HepG2 (cell line): Measurements from ENCODE around the gene NDEL1. TPM values are rescaled to one million over a fixed set of nuclear protein-coding genes. Genes with fewer than 3 reads are reported as not detected.

Experiments
- NFAT5 ChIP-seq: sonication (generic); formaldehyde crosslinking; IDR thresholded peaks from 2 replicates; pipeline ENCODE4 v1.4.0; 2020; ENCODE audit warnings: missing genetic modification reagents
- polyA plus RNA-seq, 8 experiments: library from polyadenylated mRNA; depleted of rRNA in 3 of 8; stranded (reverse) in 7 of 8; unstranded in 1 of 8; fragments of >200 nt; fragmentation: Illumina TruSeq in 4 of 8; extraction: Trizol in 4 of 8; gene quantifications; 2 replicates each; pipeline versions ENCODE4 v1.2.1 to v1.2.3, GENCODE V29; 2011 to 2016; ENCODE audit warnings: low read depth in 4 of 8, missing spikeins in 1 of 8, mixed read lengths in 1 of 8; ENCODE audit not compliant: insufficient read depth in 1 of 8
- total RNA-seq, 5 experiments: library from RNA; depleted of rRNA; stranded (reverse); fragments of >200 nt; fragmentation: Illumina TruSeq; extraction: Trizol; gene quantifications; 2 replicates each; pipeline ENCODE4 v1.2.3, GENCODE V29; 2016; ENCODE audit warnings: low read depth in 1 of 5
- TF ChIP-seq, protein P1 (sequence below): sonication (generic); formaldehyde crosslinking; IDR thresholded peaks from 2 replicates; pipeline ENCODE4 v1.4.0; 2020; ENCODE audit warnings: mild to moderate bottlenecking, missing genetic modification reagents, borderline replicate concordance
- TF ChIP-seq, protein P2 (sequence below): sonication (generic); formaldehyde crosslinking; IDR thresholded peaks from 2 replicates; pipeline ENCODE4 v1.5.0; 2020; ENCODE audit warnings: missing genetic modification reagents
- TF ChIP-seq, protein P3 (sequence below): sonication (generic); formaldehyde crosslinking; IDR thresholded peaks from 2 replicates; pipeline ENCODE4 v1.4.0; 2020; ENCODE audit warnings: missing genetic modification reagents, borderline replicate concordance

Gene NDEL1
- total and polyA plus RNA-seq, 2 of the 13 experiments (the other 11 are each of a cell fraction or from before 2014, with no cell fraction given), result 59.8 to 153 TPM

DNA sequence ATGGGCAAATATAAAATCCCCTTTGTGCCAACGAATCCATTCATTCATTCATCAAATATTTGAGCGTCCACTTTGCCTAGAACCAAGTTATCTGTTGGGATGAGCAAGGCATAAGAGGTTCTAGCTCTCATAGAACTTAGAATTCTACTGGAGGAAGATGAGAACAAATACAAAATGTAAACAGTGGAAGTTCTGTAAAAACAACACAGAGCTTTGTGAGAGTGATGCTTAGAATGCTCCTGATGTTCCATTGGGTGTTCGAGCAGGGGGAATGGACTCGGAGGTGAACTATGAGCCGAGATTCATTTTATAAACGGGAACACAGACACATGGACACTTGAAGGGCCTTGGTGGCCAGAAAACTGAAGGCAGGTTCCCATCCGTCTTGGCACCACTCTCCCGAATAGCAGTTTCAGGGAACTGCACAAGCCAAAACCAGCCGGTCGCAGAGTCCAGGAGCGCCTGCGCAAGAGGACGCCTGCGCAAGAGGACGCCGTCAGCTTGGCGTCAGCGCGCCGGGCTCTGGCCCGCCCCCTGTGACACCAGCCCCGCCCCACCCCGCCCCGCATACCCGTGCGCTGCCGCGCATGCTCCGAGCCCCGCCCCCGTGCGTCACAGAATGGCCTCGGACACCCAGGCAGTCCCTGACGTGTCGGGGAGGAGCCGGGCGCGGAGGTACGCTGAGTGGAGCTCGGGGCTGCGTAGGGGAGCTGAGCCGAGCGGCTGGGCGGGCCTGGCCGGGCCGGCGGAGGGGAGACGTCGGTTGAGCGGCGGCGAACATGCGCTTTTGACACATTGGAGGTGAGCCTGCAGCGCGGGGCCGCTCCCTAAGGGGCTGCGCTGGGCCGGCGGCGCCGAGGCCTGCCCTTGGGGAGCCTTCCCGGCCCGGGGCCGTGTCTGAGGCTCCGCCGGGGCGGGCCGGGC lies at the start of gene NDEL1 (continued):
- no peak for TF ChIP-seq NFAT5
- TF ChIP-seq, protein P1, sequence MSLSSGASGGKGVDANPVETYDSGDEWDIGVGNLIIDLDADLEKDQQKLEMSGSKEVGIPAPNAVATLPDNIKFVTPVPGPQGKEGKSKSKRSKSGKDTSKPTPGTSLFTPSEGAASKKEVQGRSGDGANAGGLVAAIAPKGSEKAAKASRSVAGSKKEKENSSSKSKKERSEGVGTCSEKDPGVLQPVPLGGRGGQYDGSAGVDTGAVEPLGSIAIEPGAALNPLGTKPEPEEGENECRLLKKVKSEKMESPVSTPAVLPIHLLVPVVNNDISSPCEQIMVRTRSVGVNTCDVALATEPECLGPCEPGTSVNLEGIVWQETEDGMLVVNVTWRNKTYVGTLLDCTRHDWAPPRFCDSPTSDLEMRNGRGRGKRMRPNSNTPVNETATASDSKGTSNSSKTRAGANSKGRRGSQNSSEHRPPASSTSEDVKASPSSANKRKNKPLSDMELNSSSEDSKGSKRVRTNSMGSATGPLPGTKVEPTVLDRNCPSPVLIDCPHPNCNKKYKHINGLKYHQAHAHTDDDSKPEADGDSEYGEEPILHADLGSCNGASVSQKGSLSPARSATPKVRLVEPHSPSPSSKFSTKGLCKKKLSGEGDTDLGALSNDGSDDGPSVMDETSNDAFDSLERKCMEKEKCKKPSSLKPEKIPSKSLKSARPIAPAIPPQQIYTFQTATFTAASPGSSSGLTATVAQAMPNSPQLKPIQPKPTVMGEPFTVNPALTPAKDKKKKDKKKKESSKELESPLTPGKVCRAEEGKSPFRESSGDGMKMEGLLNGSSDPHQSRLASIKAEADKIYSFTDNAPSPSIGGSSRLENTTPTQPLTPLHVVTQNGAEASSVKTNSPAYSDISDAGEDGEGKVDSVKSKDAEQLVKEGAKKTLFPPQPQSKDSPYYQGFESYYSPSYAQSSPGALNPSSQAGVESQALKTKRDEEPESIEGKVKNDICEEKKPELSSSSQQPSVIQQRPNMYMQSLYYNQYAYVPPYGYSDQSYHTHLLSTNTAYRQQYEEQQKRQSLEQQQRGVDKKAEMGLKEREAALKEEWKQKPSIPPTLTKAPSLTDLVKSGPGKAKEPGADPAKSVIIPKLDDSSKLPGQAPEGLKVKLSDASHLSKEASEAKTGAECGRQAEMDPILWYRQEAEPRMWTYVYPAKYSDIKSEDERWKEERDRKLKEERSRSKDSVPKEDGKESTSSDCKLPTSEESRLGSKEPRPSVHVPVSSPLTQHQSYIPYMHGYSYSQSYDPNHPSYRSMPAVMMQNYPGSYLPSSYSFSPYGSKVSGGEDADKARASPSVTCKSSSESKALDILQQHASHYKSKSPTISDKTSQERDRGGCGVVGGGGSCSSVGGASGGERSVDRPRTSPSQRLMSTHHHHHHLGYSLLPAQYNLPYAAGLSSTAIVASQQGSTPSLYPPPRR (CRISPR knock-in tag), result no peak
- TF ChIP-seq, protein P2, sequence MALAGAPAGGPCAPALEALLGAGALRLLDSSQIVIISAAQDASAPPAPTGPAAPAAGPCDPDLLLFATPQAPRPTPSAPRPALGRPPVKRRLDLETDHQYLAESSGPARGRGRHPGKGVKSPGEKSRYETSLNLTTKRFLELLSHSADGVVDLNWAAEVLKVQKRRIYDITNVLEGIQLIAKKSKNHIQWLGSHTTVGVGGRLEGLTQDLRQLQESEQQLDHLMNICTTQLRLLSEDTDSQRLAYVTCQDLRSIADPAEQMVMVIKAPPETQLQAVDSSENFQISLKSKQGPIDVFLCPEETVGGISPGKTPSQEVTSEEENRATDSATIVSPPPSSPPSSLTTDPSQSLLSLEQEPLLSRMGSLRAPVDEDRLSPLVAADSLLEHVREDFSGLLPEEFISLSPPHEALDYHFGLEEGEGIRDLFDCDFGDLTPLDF, result no peak; the same call in 1 of the 2 replicates
- TF ChIP-seq, protein P3, sequence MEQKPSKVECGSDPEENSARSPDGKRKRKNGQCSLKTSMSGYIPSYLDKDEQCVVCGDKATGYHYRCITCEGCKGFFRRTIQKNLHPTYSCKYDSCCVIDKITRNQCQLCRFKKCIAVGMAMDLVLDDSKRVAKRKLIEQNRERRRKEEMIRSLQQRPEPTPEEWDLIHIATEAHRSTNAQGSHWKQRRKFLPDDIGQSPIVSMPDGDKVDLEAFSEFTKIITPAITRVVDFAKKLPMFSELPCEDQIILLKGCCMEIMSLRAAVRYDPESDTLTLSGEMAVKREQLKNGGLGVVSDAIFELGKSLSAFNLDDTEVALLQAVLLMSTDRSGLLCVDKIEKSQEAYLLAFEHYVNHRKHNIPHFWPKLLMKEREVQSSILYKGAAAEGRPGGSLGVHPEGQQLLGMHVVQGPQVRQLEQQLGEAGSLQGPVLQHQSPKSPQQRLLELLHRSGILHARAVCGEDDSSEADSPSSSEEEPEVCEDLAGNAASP, result peak; percentile 43; the same call in 1 of the 2 replicates
